Activated CD8-positive, alpha-beta memory T cell treated with anti-CD3 and anti-CD28 coated beads, Interleukin-2, amount 50 U/mL, for 4 hours (primary cell): ENCODE data around the gene ST6GALNAC4.

Source experiments
- DNase-seq: peaks from one replicate; pipeline ENCODE4 v3.0.0-alpha.2; 2020

ST6GALNAC4 gene

GRCh38 chr9:127869310-127870152 is 47.3 kb downstream of the ST6GALNAC4 start:
- peak; percentile 81 for DNase-seq

DNA sequence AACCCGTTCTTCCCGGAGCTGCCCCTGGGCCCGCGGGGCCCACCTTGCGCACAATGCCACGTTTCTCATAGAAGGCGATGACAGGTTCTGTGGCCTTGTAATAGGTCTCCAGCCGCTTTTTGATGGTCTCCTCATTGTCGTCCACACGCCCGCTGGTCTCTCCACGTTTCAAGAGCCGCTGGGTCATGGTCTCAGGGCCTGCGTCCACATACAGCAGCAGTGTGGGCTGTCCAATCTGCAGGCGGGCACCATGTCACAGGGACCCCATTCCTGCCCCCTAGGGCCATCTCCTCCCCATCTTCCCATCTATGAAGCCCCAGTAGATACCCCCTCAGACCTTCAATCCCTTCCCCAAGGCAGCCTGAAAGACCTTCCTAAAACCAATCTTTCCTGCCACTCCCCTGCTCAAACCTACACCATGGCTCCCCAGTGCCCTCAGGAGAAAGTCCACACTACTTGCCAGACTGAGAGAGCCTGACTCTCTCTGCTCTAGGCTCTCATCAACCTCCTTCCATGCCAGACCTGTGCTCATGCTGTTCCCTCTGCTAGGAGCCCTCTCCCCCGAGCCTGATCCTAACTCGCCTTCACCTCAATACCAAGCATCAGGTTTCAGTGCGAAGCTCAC is 48.5 kb downstream of the ST6GALNAC4 start:
- DNase-seq, result no peak

GRCh38 chr9:127867356-127868277 is 49.2 kb downstream of the ST6GALNAC4 start:
- DNase-seq, result no peak

DNA sequence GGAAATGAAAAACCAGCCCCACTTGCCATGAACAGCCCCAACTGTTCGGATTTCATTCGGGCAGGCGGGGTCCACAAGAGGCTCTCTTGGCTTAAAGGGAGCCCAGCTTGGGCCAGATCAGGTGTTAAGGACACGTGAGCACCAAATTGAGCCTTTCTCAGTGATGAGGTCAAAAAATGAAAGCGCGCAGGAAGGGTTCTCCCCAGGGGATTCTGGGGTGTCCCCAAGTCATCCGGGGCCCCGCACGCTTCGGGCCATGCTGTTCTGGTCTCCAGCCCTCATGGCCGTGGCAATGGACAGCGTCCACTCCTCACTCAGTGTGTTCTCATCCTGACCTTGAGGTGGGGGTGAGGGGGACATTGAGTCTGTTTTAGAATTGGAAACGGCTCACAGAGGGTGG is 50.3 kb downstream of the ST6GALNAC4 start:
- DNase-seq, result no peak

DNA sequence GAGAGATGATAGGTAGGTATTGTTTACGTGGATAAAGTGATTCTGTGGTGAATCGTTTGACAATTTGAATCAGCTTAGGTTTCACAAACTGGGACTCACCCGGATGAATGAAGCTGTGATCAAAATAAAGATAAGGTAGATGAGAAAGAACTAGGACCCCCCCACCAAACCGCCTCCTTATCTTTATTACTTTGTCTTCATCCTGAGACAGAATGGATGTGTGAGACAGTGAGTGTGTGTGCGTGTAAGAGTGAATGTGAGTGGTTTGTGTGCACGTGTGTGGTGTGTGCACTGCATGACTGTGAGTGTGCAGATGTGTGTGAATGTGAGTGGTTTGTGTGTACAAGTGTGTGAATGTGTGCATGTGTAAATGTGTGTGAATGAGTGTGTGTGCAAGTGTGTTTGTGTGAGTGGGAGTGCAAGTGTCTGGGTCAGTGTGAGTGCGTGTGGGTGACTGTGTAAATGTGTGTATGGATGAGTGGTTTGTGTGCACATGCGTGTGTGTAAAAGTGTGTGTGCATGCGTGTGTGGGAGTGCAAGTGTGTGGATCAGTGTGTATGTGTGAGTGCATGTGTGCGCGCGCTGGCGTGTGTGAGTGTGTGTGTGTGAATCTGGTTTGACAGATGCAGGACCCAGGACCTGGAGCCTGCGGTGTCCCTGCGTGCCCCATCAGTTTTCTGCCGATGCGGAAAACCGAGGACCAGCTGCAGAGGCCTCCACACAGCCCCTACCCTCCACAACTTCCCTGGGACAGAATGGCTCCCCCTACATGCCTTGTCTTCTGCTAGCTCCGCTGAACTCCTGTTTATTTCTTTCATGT is 51.0 kb downstream of the ST6GALNAC4 start:
- DNase-seq, result no peak

- DNase-seq, result no peak
These were observed 53.6 kb downstream of the ST6GALNAC4 start for GRCh38 chr9:127863191-127863621.

DNA sequence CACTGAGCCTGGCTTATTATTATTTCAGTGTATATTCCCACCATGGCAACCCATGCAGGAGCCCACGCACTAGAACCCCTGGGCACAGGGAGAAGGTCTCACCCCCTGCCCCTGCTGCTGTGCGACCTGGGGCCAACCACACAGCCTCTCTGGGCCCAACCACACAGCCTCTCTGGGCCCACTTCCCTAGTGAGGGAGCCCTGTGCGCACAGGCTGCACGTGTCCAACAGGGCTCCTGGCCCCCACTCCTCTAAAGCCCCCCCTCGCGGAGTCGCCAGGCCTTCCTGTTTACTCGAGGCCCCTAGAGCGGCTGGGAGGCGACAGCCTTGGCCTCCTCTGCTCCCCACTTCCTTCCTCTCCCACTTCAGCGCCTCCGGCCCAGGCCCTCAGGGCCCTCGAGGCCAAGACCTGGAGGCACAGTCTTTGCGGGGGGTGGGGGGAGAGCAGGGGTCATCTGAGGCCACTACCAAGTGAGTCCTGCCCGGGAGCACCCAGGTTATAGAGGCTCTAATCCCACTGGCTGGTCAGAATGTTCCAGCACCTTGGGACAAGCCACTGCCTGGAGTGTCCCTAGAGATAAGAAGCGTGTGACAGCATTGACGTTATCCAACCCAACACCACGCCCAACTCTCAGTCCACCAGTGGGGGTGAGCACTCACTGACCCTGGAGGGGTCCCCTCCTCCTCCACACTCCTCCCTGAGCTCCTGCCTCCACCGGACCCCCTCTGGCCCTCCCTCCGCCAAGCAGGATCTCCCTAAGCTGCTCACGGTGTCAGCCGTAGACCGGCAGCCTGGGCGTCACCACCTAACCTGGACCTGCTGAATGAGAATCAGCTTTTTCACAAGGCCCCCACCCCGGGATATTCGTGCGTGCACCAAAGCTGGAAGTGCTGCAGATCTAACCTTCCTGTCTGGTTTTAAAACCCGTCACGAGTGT is 54.5 kb downstream of the ST6GALNAC4 start:
- peak; percentile 41 for DNase-seq

GRCh38 chr9:127860779-127861178 is 56.1 kb downstream of the ST6GALNAC4 start:
- DNase-seq, result no peak

DNA sequence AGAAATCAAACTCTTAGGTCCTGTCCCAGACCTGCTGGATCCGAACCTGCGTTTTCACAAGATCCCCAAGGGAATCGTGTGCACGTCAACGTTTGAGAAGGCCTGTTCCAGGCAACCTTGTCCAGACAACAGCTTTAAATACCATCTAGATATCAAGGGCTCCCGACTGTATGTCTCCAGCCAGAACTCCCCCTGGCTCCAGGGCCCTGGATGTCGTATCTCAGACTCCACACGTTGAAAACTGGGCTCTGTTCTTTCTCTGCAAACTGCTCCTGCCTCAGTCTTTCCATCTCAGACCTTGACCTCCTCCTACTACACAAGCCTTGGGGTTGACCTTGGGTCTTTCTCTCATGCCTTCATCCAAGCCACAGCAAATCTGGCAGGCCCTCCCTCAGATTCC is 56.6 kb downstream of the ST6GALNAC4 start:
- no peak for DNase-seq

DNA sequence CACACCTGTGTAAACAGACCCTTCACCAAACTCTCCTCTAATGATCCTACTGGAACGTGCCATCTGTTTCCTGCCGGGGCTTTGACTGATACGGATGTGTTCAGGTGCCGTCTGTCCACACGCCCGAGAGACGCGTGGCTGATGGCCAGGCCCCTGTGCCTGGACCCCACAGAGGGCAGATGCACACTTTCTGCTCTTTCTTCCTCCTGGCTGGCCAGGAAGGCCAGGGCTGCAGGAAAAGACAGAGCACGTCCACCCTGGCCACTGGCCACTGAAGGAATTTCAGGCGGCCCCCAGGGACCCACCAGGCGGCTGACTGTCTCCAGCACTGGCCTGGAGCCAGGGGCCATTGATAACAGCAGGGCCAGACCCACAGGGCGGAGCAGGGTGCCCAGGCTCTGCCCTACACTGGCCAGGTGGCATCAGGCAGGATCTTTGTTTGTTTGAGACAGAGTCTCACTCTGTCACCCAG is 58.8 kb downstream of the ST6GALNAC4 start:
- no peak for DNase-seq
